Stimulated activated CD4-positive, alpha-beta T cell treated with anti-CD3 and anti-CD28 coated beads, Interleukin-4, amount 100 ng/mL, for 48 hours (primary cell): Measurements from ENCODE around the gene FGFR1OP2.
"Not testable (repeated sequence)": the region's sequence is repeated elsewhere in the genome, so short reads cannot be mapped to it uniquely, and the experiment has no call there.

ENCODE experiments used
- DNase-seq, 2 donors: peaks; one replicate each; pipeline ENCODE4 v3.0.0-alpha.2; 2020; ENCODE audit warnings: low read depth in 2 of 2

The FGFR1OP2 gene

GRCh38 chr12:26941215-26941594 is 2.9 kb downstream of the FGFR1OP2 start:
- DNase-seq = no peak

GRCh38 chr12:26948309-26948708 is 10.0 kb downstream of the FGFR1OP2 start:
- no peak for DNase-seq

- no peak for DNase-seq
Observed at GRCh38 chr12:26953447-26953846, 15.2 kb downstream of the FGFR1OP2 start.

GRCh38 chr12:26954027-26954426 is 15.8 kb downstream of the FGFR1OP2 start:
- no peak for DNase-seq

GRCh38 chr12:26961391-26961790 is 23.1 kb downstream of the FGFR1OP2 start:
- DNase-seq = not testable (repeated sequence)

- DNase-seq = no peak
Observed at GRCh38 chr12:26961803-26962202, 23.5 kb downstream of the FGFR1OP2 start.

- no peak for DNase-seq
Observed at GRCh38 chr12:26963413-26963812, 25.1 kb downstream of the FGFR1OP2 start.

- DNase-seq = no peak
Observed at GRCh38 chr12:26966842-26967241, 28.6 kb downstream of the FGFR1OP2 start.

- DNase-seq = no peak
Observed at GRCh38 chr12:26970136-26970535, 31.9 kb downstream of the FGFR1OP2 start.

- peak; percentile 37 to 51 for DNase-seq
Observed at GRCh38 chr12:26971963-26972362, 33.7 kb downstream of the FGFR1OP2 start.

GRCh38 chr12:26976687-26977086 is 38.4 kb downstream of the FGFR1OP2 start:
- DNase-seq = no peak

GRCh38 chr12:26978801-26979200 is 40.5 kb downstream of the FGFR1OP2 start:
- no peak for DNase-seq

GRCh38 chr12:26979733-26980132 is 41.5 kb downstream of the FGFR1OP2 start:
- DNase-seq = no peak

- DNase-seq = no peak
Observed at GRCh38 chr12:26982866-26983265, 44.6 kb downstream of the FGFR1OP2 start.

- no peak for DNase-seq
Observed at GRCh38 chr12:26987634-26988424, 49.6 kb downstream of the FGFR1OP2 start.

- DNase-seq = no peak
Observed at GRCh38 chr12:26988703-26989102, 50.4 kb downstream of the FGFR1OP2 start.

GRCh38 chr12:26989873-26990272 is 51.6 kb downstream of the FGFR1OP2 start:
- no peak for DNase-seq

- no peak for DNase-seq
Observed at GRCh38 chr12:26991826-26992225, 53.6 kb downstream of the FGFR1OP2 start.

- DNase-seq = no peak
Observed at GRCh38 chr12:26994109-26994508, 55.8 kb downstream of the FGFR1OP2 start.

GRCh38 chr12:26995706-26996105 is 57.4 kb downstream of the FGFR1OP2 start:
- DNase-seq = no peak

GRCh38 chr12:26997003-26997402 is 58.7 kb downstream of the FGFR1OP2 start:
- no peak for DNase-seq

GRCh38 chr12:27000961-27001360 is 62.7 kb downstream of the FGFR1OP2 start:
- DNase-seq = no peak

GRCh38 chr12:27001663-27002062 is 63.4 kb downstream of the FGFR1OP2 start:
- DNase-seq = no peak

- no peak for DNase-seq
Observed at GRCh38 chr12:27002141-27002540, 63.9 kb downstream of the FGFR1OP2 start.
